HG03139 (cell line): ENCODE measurements around the gene CELSR2.
A peak's percentile ranks its signal among the peaks of the same experiment; 100 is the strongest.

ENCODE experiments used
- ATAC-seq: cut with Tn5 transposase; IDR thresholded peaks from one replicate; pipeline ENCODE4 v1.9.1; 2021; ENCODE audit not compliant: unreplicated experiment

CELSR2 gene

GRCh38 chr1:109262231-109263055 lies 13.1 kb downstream of the CELSR2 start:
- no peak for ATAC-seq

- ATAC-seq, result no peak
These were observed 13.9 kb downstream of the CELSR2 start for GRCh38 chr1:109263234-109263596.

- peak; percentile 74 for ATAC-seq
These were observed 14.4 kb downstream of the CELSR2 start for GRCh38 chr1:109263597-109264378.

GRCh38 chr1:109264379-109264755 lies 15.0 kb downstream of the CELSR2 start:
- ATAC-seq, result no peak

- ATAC-seq, result no peak
These were observed 15.7 kb downstream of the CELSR2 start for GRCh38 chr1:109265016-109265415.

- ATAC-seq, result no peak
These were observed 16.5 kb downstream of the CELSR2 start for GRCh38 chr1:109265741-109266330.

- no peak for ATAC-seq
These were observed 17.6 kb downstream of the CELSR2 start for GRCh38 chr1:109266965-109267364.

GRCh38 chr1:109267743-109268300 lies 18.5 kb downstream of the CELSR2 start:
- no peak for ATAC-seq

- no peak for ATAC-seq
These were observed 19.3 kb downstream of the CELSR2 start for GRCh38 chr1:109268431-109269211.

GRCh38 chr1:109269212-109269980 lies 20.1 kb downstream of the CELSR2 start:
- no peak for ATAC-seq

GRCh38 chr1:109269981-109270622 lies 20.8 kb downstream of the CELSR2 start:
- no peak for ATAC-seq

GRCh38 chr1:109270623-109271317 lies 21.4 kb downstream of the CELSR2 start:
- ATAC-seq, result no peak

GRCh38 chr1:109271458-109271857 lies 22.1 kb downstream of the CELSR2 start:
- no peak for ATAC-seq

- ATAC-seq, result no peak
These were observed 22.9 kb downstream of the CELSR2 start for GRCh38 chr1:109272021-109272799.

- no peak for ATAC-seq
These were observed 23.6 kb downstream of the CELSR2 start for GRCh38 chr1:109272831-109273547.

GRCh38 chr1:109273570-109274288 lies 24.4 kb downstream of the CELSR2 start:
- ATAC-seq, result no peak
